ENCODE measurements around the gene EPC2. TPM values are rescaled to one million over a fixed set of nuclear protein-coding genes. Genes with fewer than 3 reads are reported as not detected.

EPC2 gene
- total RNA-seq, 3 donors from 2014 or later, result 23.4 to 36.3 (median 29.2) TPM

- no peaks in the 10 kb centered on the region for H3K4me1 ChIP-seq (ENCODE audit: low read depth)
- no peaks in the 10 kb centered on the region for H3K9me3 ChIP-seq
- intact Hi-C loops (cut with DNase I, micrococcal nuclease), result no loop called here
- TF ChIP-seq, protein P1, sequence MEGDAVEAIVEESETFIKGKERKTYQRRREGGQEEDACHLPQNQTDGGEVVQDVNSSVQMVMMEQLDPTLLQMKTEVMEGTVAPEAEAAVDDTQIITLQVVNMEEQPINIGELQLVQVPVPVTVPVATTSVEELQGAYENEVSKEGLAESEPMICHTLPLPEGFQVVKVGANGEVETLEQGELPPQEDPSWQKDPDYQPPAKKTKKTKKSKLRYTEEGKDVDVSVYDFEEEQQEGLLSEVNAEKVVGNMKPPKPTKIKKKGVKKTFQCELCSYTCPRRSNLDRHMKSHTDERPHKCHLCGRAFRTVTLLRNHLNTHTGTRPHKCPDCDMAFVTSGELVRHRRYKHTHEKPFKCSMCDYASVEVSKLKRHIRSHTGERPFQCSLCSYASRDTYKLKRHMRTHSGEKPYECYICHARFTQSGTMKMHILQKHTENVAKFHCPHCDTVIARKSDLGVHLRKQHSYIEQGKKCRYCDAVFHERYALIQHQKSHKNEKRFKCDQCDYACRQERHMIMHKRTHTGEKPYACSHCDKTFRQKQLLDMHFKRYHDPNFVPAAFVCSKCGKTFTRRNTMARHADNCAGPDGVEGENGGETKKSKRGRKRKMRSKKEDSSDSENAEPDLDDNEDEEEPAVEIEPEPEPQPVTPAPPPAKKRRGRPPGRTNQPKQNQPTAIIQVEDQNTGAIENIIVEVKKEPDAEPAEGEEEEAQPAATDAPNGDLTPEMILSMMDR (IDR thresholded peaks at IDR 0.05), result no peak
- no peaks in the 10 kb centered on the region for H3K36me3 ChIP-seq (ENCODE audit: low read depth)
- H3K4me3 ChIP-seq, result no peak overlapping the region
- no peak for DNase-seq
- ATAC-seq, result no peak
Observed at GRCh38 chr2:148604927-148605326, 39.6 kb upstream of the EPC2 start.

- intact Hi-C loops (cut with DNase I, micrococcal nuclease), result no loop called here
- Histone ChIP-seq H3K4me3 (no peak overlapping the region), H3K4me1 (ENCODE audit: low read depth) (no peaks in the 10 kb centered on the region), H3K9me3 (no peaks in the 10 kb centered on the region), H3K36me3 (ENCODE audit: low read depth) (no peaks in the 10 kb centered on the region)
- ATAC-seq, result no peak
- TF ChIP-seq, protein P1 (IDR thresholded peaks at IDR 0.05), result no peak
- no peak for DNase-seq
Observed at GRCh38 chr2:148607566-148607965, 37.0 kb upstream of the EPC2 start.

- TF ChIP-seq, protein P1 (IDR thresholded peaks at IDR 0.05), result no peak
- intact Hi-C loops (cut with DNase I, micrococcal nuclease), result no loop called here
- no peaks in the 10 kb centered on the region for H3K36me3 ChIP-seq (ENCODE audit: low read depth)
- H3K9me3 ChIP-seq, result no peaks in the 10 kb centered on the region
- peaks cover 4% of the 10 kb centered on the region for H3K4me1 ChIP-seq (ENCODE audit: low read depth)
- ATAC-seq, result no peak
- H3K4me3 ChIP-seq, result no peak overlapping the region
- DNase-seq, result no peak
Observed at GRCh38 chr2:148613231-148614013, 31.1 kb upstream of the EPC2 start.

- intact Hi-C loops (cut with DNase I, micrococcal nuclease), result no loop called here
- TF ChIP-seq, protein P1 (IDR thresholded peaks at IDR 0.05), result no peak
- ATAC-seq, result peak; percentile 10
Observed at GRCh38 chr2:148614014-148614321, 30.6 kb upstream of the EPC2 start.

DNA sequence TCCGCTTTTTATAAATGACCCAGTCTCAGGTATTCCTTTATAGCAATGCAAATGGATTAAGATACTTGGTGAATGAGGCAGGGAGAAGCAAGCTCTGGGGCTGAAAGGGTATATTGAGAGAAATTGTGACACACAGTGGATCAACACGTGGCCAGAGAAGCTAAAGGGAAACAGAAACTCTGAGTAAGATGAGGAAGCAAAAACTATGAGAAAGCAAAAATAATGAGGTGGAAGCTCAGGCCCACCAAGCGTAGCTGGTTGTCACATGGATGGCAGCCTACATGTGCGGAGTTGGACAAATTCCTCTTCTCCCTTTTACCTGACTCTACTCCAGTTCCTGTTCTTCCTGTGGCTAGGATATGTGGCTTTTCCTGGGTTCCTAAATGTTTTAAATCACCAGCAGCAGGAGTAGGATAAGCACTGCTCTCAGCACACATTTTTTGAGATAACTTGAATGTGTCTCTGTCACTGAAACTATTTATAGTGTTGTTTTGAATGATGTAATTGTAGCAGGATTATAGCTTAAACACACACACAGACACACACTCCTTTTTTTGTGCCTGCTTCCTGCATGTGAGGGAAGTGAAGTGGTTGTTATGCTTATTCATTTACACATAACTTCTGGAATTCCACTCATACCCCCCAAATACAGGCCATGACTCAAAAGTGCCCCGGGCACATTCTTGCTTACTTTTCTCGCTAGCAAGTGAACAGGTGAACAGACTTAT, 30.1 kb upstream of the EPC2 start:
- ATAC-seq (peak; percentile 65), DNase-seq (peak in 1 of 3 donors; percentile 11)
- H3K4me3 ChIP-seq, result no peak overlapping the region
- H3K4me1 ChIP-seq (ENCODE audit: low read depth), result peaks cover 4% of the 10 kb centered on the region
- H3K9me3 ChIP-seq, result no peaks in the 10 kb centered on the region
- intact Hi-C loops (cut with DNase I, micrococcal nuclease), result no loop called here
- H3K36me3 ChIP-seq (ENCODE audit: low read depth), result no peaks in the 10 kb centered on the region
- TF ChIP-seq, protein P1 (IDR thresholded peaks at IDR 0.05), result no peak

More at GRCh38 chr2:148614014-148614321, 30.6 kb upstream of the EPC2 start:
- peaks cover 4% of the 10 kb centered on the region for H3K4me1 ChIP-seq (ENCODE audit: low read depth)
- DNase-seq, result no peak
- H3K36me3 ChIP-seq (ENCODE audit: low read depth), result no peaks in the 10 kb centered on the region
- H3K4me3 ChIP-seq, result no peak overlapping the region
- H3K9me3 ChIP-seq, result no peaks in the 10 kb centered on the region
